ENCODE data around the gene CEP78.

Gene CEP78

GRCh38 chr9:78292716-78293497 lies 57.0 kb downstream of the CEP78 start:
- peaks cover 4% of the 10 kb centered on the region; the same call in 1 of the 2 replicates for H3K36me3 ChIP-seq (ENCODE audit: low read depth)
- H3K4me3 ChIP-seq (ENCODE audit: severe bottlenecking): no peak overlapping the region
- no peaks in the 10 kb centered on the region for H3K27me3 ChIP-seq (ENCODE audit: insufficient read depth, poor library complexity, severe bottlenecking)
- ATAC-seq (ENCODE audit: low read depth): no peak
- no peak for DNase-seq (ENCODE audit: low spot score)
- no peak for TF ChIP-seq CTCF (IDR thresholded peaks at IDR 0.05; ENCODE audit: poor library complexity, severe bottlenecking)
- no peaks in the 10 kb centered on the region for H3K9me3 ChIP-seq (ENCODE audit: severe bottlenecking)
- H3K4me1 ChIP-seq (ENCODE audit: insufficient read depth, poor library complexity, severe bottlenecking): peaks cover 19% of the 10 kb centered on the region
- no peak overlapping the region for H3K27ac ChIP-seq (ENCODE audit: poor library complexity, severe bottlenecking)

GRCh38 chr9:78294290-78295176 lies 58.7 kb downstream of the CEP78 start:
- TF ChIP-seq CTCF (IDR thresholded peaks at IDR 0.05; ENCODE audit: poor library complexity, severe bottlenecking): no peak
- ATAC-seq (ENCODE audit: low read depth): no peak
- no peaks in the 10 kb centered on the region for H3K9me3 ChIP-seq (ENCODE audit: severe bottlenecking)
- DNase-seq (ENCODE audit: low spot score): no peak
- H3K36me3 ChIP-seq (ENCODE audit: low read depth): peaks cover 17% of the 10 kb centered on the region
- no peak overlapping the region for H3K27ac ChIP-seq (ENCODE audit: poor library complexity, severe bottlenecking)
- H3K27me3 ChIP-seq (ENCODE audit: insufficient read depth, poor library complexity, severe bottlenecking): no peaks in the 10 kb centered on the region
- H3K4me1 ChIP-seq (ENCODE audit: insufficient read depth, poor library complexity, severe bottlenecking): peaks cover 8% of the 10 kb centered on the region
- no peak overlapping the region for H3K4me3 ChIP-seq (ENCODE audit: severe bottlenecking)

GRCh38 chr9:78295177-78295575 lies 59.3 kb downstream of the CEP78 start:
- TF ChIP-seq CTCF (IDR thresholded peaks at IDR 0.05; ENCODE audit: poor library complexity, severe bottlenecking): no peak
- no peak for DNase-seq (ENCODE audit: low spot score)
- H3K27ac ChIP-seq (ENCODE audit: poor library complexity, severe bottlenecking): no peak overlapping the region
- ATAC-seq (ENCODE audit: low read depth): no peak
- no peak overlapping the region for H3K4me3 ChIP-seq (ENCODE audit: severe bottlenecking)
- peaks cover 8% of the 10 kb centered on the region for H3K4me1 ChIP-seq (ENCODE audit: insufficient read depth, poor library complexity, severe bottlenecking)
- peaks cover 23% of the 10 kb centered on the region for H3K36me3 ChIP-seq (ENCODE audit: low read depth)
- no peaks in the 10 kb centered on the region for H3K27me3 ChIP-seq (ENCODE audit: insufficient read depth, poor library complexity, severe bottlenecking)
- no peaks in the 10 kb centered on the region for H3K9me3 ChIP-seq (ENCODE audit: severe bottlenecking)

GRCh38 chr9:78295731-78296130 lies 59.9 kb downstream of the CEP78 start:
- TF ChIP-seq CTCF (IDR thresholded peaks at IDR 0.05; ENCODE audit: poor library complexity, severe bottlenecking): no peak
- H3K36me3 ChIP-seq (ENCODE audit: low read depth): peaks cover 29% of the 10 kb centered on the region
- H3K4me1 ChIP-seq (ENCODE audit: insufficient read depth, poor library complexity, severe bottlenecking): peaks cover 8% of the 10 kb centered on the region
- H3K4me3 ChIP-seq (ENCODE audit: severe bottlenecking): no peak overlapping the region
- no peak for ATAC-seq (ENCODE audit: low read depth)
- peak overlapping the region; percentile 59 for H3K27ac ChIP-seq (ENCODE audit: poor library complexity, severe bottlenecking)
- no peaks in the 10 kb centered on the region for H3K27me3 ChIP-seq (ENCODE audit: insufficient read depth, poor library complexity, severe bottlenecking)
- no peak for DNase-seq (ENCODE audit: low spot score)
- no peaks in the 10 kb centered on the region for H3K9me3 ChIP-seq (ENCODE audit: severe bottlenecking)

Measured in RWPE2 (cell line).